K562 (cell line): Measurements from ENCODE around the gene UTP11. TPM values are rescaled to one million over a fixed set of nuclear protein-coding genes. Genes with fewer than 3 reads are reported as not detected.
A peak's percentile ranks its signal among the peaks of the same experiment; 100 is the strongest.

Experiments
- BCOR ChIP-seq: fragments of 450-650 bp; IDR thresholded peaks from 2 replicates; pipeline ENCODE4 v1.6.1; 2016
- CREB1 ChIP-seq, 2 experiments: sonication (generic) in 1 of 2; formaldehyde crosslinking in 1 of 2; IDR thresholded peaks; 2 replicates each; pipeline versions ENCODE4 v1.6.1 to v1.8.0; 2012 to 2022; ENCODE audit warnings: inconsistent platforms in 1 of 2, mild to moderate bottlenecking in 1 of 2, missing genetic modification reagents in 1 of 2, moderate library complexity in 1 of 2
- DNMT1 ChIP-seq: fragments of 450-650 bp; IDR thresholded peaks from 2 replicates; pipeline ENCODE4 v1.6.1; 2016; ENCODE audit warnings: antibody characterized with exemption, mild to moderate bottlenecking
- FOXA3 ChIP-seq, 2 experiments: fragments of 450-650 bp in 1 of 2; sonication (generic) in 1 of 2; formaldehyde crosslinking; IDR thresholded peaks in 1 of 2; conservative IDR thresholded peaks in 1 of 2; 2 replicates each; pipeline versions ENCODE4 v1.4.0 to v1.8.0; 2020 to 2022; ENCODE audit warnings: mild to moderate bottlenecking in 2 of 2, missing genetic modification reagents in 1 of 2
- KLF13 ChIP-seq: fragments of 450-650 bp; IDR thresholded peaks from 2 replicates; pipeline ENCODE4 v1.6.1; 2016; ENCODE audit warnings: missing genetic modification characterization, low read depth, mild to moderate bottlenecking, missing compliant biosample characterization, moderate library complexity, borderline replicate concordance
- MTA2 ChIP-seq: fragments of 450-650 bp; IDR thresholded peaks from 2 replicates; pipeline ENCODE4 v1.6.1; 2016; ENCODE audit warnings: low read depth
- PHB2 ChIP-seq: fragments of 450-650 bp; IDR thresholded peaks from 2 replicates; pipeline ENCODE4 v1.6.1; 2017; ENCODE audit warnings: low read depth
- POLR2A ChIP-seq: fragments of 450-650 bp; conservative IDR thresholded peaks from 2 replicates; pipeline ENCODE4 v1.6.1; 2016
- SMARCB1 ChIP-seq: IDR thresholded peaks from 2 replicates; pipeline ENCODE4 v1.6.1; 2011; ENCODE audit warnings: improper control_type of control experiment, low read depth; ENCODE audit not compliant: insufficient read length
- TRIM28 ChIP-seq: fragments of 450-650 bp; IDR thresholded peaks from 2 replicates; pipeline ENCODE4 v1.6.1; 2017
- ZFP30 ChIP-seq: fragments of 250-450 bp; sonication (Bioruptor Pico); IDR thresholded peaks from 2 replicates; pipeline ENCODE4 v1.8.0; 2022; ENCODE audit warnings: moderate library complexity, mild to moderate bottlenecking, inconsistent platforms, borderline replicate concordance
- ZNF212 ChIP-seq: fragments of 450-650 bp; formaldehyde crosslinking; IDR thresholded peaks from 2 replicates; pipeline ENCODE4 v1.4.0; 2020; ENCODE audit warnings: mild to moderate bottlenecking
- ZNF311 ChIP-seq: fragments of 250-450 bp; sonication (Bioruptor Pico); IDR thresholded peaks from 2 replicates; pipeline ENCODE4 v1.4.0; 2020; ENCODE audit warnings: mild to moderate bottlenecking, moderate library complexity
- ZSCAN32 ChIP-seq: fragments of 450-650 bp; formaldehyde crosslinking; IDR thresholded peaks from 2 replicates; pipeline ENCODE4 v1.4.0; 2020; ENCODE audit warnings: mild to moderate bottlenecking, moderate library complexity
- polyA plus RNA-seq, 8 experiments: library from polyadenylated mRNA; depleted of rRNA in 4 of 8; stranded (reverse) in 5 of 8; unstranded in 3 of 8; fragments of >200 nt; fragmentation: Nextera tagmentation in 2 of 8; fragmentation: Illumina TruSeq in 1 of 8; extraction: Ambion mirVana in 2 of 8; extraction: Trizol in 1 of 8; gene quantifications; 2 replicates each; pipeline versions ENCODE4 v1.2.1 to v1.2.3, GENCODE V29; 2011 to 2014; ENCODE audit warnings: inconsistent platforms in 1 of 8, missing spikeins in 1 of 8
- total RNA-seq, 7 experiments: library from RNA; depleted of rRNA in 6 of 7; stranded (reverse); fragments of >200 nt in 6 of 7; fragmentation: Illumina TruSeq in 2 of 7; extraction: Trizol in 2 of 7; gene quantifications; 2 replicates each; pipeline versions ENCODE4 v1.2.1 to v1.2.3, GENCODE V29; 2011 to 2021; ENCODE audit warnings: low replicate concordance in 1 of 7
- TF ChIP-seq, protein P1 (sequence below): sonication (generic); formaldehyde crosslinking; IDR thresholded peaks from 2 replicates; pipeline ENCODE4 v1.8.0; 2023; ENCODE audit warnings: missing genetic modification reagents, mild to moderate bottlenecking, borderline replicate concordance
- TF ChIP-seq, protein P2 (sequence below), 2 experiments: fragments of 450-650 bp; conservative IDR thresholded peaks; 2 replicates each; pipeline ENCODE4 v1.6.1; 2017; ENCODE audit warnings: mild to moderate bottlenecking in 2 of 2, moderate library complexity in 2 of 2
- TF ChIP-seq, protein P3 (sequence below): sonication (generic); formaldehyde crosslinking; IDR thresholded peaks from 2 replicates; pipeline ENCODE4 v1.8.0; 2022; ENCODE audit warnings: mild to moderate bottlenecking, missing genetic modification reagents
- TF ChIP-seq, protein P4 (sequence below): fragments of 450-650 bp; IDR thresholded peaks from 2 replicates; pipeline ENCODE4 v1.6.1; 2014; ENCODE audit warnings: low read depth, mild to moderate bottlenecking, moderate library complexity, borderline replicate concordance

Gene UTP11
- total and polyA plus RNA-seq, 9 of the 15 experiments (the other 6 are each of a cell fraction or from before 2014, with no cell fraction given), result 91.1 to 378 (median 221) TPM

DNA sequence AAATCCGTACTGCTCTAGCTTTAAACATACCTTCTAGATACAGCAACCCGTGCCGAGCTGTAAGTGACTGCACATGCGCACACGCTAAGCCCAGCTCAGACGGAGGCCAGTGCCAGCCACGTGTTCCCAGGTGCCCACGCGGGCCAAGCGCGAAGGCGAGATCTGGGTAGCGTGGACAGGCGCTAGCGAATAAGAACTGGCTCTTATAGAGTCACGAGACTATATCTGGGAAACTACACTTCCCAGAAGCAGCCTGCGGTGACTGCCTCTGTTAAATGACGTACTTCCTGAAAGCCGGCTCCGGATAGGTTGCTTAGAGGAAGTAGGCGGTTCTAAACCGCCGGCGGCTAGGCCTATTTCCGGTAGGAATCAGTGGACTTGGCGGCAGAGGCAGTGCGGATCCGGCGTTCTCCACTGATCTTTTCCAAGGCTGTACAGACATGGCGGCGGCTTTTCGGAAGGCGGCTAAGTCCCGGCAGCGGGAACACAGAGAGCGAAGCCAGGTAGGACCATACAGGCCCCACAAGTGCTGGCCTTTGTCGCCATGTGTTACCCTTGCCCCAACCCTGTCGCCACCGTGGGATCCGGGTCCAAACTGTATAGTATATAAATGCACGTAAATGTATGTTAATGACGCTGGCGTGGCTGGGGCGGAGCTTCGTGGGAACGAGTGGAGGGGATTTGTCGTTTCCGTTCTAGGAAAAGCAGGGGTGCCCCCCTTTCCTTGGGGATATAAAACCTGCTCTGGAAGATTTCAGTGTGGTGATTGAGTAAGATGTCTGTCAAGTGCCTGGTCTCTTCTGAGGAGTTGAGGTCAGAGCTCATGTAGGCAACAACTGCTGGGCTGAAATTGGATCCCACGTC lies at the start of gene UTP11 (continued):
- TF ChIP-seq, protein P1, sequence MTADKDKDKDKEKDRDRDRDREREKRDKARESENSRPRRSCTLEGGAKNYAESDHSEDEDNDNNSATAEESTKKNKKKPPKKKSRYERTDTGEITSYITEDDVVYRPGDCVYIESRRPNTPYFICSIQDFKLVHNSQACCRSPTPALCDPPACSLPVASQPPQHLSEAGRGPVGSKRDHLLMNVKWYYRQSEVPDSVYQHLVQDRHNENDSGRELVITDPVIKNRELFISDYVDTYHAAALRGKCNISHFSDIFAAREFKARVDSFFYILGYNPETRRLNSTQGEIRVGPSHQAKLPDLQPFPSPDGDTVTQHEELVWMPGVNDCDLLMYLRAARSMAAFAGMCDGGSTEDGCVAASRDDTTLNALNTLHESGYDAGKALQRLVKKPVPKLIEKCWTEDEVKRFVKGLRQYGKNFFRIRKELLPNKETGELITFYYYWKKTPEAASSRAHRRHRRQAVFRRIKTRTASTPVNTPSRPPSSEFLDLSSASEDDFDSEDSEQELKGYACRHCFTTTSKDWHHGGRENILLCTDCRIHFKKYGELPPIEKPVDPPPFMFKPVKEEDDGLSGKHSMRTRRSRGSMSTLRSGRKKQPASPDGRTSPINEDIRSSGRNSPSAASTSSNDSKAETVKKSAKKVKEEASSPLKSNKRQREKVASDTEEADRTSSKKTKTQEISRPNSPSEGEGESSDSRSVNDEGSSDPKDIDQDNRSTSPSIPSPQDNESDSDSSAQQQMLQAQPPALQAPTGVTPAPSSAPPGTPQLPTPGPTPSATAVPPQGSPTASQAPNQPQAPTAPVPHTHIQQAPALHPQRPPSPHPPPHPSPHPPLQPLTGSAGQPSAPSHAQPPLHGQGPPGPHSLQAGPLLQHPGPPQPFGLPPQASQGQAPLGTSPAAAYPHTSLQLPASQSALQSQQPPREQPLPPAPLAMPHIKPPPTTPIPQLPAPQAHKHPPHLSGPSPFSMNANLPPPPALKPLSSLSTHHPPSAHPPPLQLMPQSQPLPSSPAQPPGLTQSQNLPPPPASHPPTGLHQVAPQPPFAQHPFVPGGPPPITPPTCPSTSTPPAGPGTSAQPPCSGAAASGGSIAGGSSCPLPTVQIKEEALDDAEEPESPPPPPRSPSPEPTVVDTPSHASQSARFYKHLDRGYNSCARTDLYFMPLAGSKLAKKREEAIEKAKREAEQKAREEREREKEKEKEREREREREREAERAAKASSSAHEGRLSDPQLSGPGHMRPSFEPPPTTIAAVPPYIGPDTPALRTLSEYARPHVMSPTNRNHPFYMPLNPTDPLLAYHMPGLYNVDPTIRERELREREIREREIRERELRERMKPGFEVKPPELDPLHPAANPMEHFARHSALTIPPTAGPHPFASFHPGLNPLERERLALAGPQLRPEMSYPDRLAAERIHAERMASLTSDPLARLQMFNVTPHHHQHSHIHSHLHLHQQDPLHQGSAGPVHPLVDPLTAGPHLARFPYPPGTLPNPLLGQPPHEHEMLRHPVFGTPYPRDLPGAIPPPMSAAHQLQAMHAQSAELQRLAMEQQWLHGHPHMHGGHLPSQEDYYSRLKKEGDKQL (CRISPR knock-in tag), result 0 out of 2 replicates have a peak, but pooled peaks have one; percentile 50
- TF ChIP-seq, protein P2, sequence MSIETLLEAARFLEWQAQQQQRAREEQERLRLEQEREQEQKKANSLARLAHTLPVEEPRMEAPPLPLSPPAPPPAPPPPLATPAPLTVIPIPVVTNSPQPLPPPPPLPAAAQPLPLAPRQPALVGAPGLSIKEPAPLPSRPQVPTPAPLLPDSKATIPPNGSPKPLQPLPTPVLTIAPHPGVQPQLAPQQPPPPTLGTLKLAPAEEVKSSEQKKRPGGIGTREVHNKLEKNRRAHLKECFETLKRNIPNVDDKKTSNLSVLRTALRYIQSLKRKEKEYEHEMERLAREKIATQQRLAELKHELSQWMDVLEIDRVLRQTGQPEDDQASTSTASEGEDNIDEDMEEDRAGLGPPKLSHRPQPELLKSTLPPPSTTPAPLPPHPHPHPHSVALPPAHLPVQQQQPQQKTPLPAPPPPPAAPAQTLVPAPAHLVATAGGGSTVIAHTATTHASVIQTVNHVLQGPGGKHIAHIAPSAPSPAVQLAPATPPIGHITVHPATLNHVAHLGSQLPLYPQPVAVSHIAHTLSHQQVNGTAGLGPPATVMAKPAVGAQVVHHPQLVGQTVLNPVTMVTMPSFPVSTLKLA (conservative IDR thresholded peaks at IDR 0.05), result peak; percentile 97 to 98
- TF ChIP-seq CREB1 (IDR thresholded peaks at IDR 0.05), result peak; percentile 93
- TF ChIP-seq CREB1 (CRISPR knock-in tag; IDR thresholded peaks at IDR 0.05), result peak; percentile 93
- TF ChIP-seq, protein P3, sequence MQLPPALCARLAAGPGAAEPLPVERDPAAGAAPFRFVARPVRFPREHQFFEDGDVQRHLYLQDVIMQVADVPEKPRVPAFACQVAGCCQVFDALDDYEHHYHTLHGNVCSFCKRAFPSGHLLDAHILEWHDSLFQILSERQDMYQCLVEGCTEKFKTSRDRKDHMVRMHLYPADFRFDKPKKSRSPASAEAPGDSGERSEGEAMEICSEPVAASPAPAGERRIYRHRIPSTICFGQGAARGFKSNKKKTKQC (CRISPR knock-in tag), result peak; percentile 100
- TF ChIP-seq KLF13 (tag), result peak; percentile 93; the same call in 1 of the 2 replicates
- no peak for TF ChIP-seq PHB2
- peak; percentile 50 for TF ChIP-seq MTA2
- TF ChIP-seq ZNF212 (CRISPR knock-in tag), result 0 out of 2 replicates have a peak, but pooled peaks have one; percentile 13
- TF ChIP-seq ZSCAN32 (CRISPR knock-in tag), result no peak
- TF ChIP-seq DNMT1, result 0 out of 2 replicates have a peak, but pooled peaks have one; percentile 69
- TF ChIP-seq, protein P4, sequence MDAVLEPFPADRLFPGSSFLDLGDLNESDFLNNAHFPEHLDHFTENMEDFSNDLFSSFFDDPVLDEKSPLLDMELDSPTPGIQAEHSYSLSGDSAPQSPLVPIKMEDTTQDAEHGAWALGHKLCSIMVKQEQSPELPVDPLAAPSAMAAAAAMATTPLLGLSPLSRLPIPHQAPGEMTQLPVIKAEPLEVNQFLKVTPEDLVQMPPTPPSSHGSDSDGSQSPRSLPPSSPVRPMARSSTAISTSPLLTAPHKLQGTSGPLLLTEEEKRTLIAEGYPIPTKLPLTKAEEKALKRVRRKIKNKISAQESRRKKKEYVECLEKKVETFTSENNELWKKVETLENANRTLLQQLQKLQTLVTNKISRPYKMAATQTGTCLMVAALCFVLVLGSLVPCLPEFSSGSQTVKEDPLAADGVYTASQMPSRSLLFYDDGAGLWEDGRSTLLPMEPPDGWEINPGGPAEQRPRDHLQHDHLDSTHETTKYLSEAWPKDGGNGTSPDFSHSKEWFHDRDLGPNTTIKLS, result peak; percentile 98
- peak in 1 of 2 experiments; percentile 95; a peak in 2 of 4 replicates for TF ChIP-seq FOXA3 (CRISPR knock-in tag; conservative IDR thresholded peaks at IDR 0.05 in 1 of 2, IDR thresholded peaks at IDR 0.05 in 1 of 2)
- TF ChIP-seq BCOR, result no peak
- peak; percentile 93 for TF ChIP-seq ZNF311 (CRISPR knock-in tag)
- TF ChIP-seq SMARCB1, result no peak
- TF ChIP-seq ZFP30 (CRISPR knock-in tag), result no peak
- TF ChIP-seq TRIM28, result no peak; the same call in 1 of the 2 replicates
- TF ChIP-seq POLR2A, result peak; percentile 97
